SW480 (cell line): ENCODE measurements around the gene RBM15.
A peak's percentile ranks its signal among the peaks of the same experiment; 100 is the strongest.

Experiments used
- DNase-seq: peaks from one replicate; pipeline ENCODE4 v3.0.0-alpha.2; 2016; ENCODE audit warnings: low spot score

Gene RBM15

DNA sequence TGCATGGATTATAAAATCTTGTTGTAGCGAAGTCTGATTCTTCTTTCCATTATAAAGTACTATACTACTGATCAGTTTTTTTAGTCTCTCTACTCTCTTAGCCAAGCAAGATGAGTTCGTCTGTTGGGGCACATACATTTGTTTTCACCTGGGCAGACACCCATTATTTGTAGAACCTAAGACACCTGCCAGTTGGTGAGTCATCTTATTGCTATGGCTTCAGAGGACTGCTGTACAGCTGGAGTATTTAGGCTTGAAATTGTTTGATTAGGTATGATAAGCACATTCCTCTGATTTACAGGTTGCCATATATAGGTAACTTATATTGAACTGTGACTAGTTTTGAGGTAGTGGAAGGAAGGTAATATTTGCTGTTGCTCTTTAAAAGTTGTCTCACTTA is 17.2 kb downstream of the RBM15 start:
- peak; percentile 54 for DNase-seq

DNA sequence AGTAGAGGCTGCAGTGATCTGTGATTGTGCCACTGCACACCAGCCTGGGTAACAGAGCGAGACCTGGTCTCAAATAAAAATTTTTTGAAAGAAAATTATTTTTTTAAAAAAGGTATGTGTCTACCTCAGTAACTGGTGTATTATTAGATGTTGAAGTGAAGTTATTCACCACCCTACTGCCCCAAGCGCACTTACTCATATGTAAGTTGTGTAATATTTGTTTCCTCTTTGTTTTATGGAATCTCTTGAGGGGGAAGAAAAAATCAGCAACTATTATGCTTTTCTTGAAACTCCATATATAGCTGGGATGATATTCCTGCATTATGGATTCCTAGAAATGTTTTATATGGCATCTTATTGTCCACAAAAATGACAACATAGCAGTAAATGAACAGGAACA is 21.3 kb downstream of the RBM15 start:
- DNase-seq = no peak

DNA sequence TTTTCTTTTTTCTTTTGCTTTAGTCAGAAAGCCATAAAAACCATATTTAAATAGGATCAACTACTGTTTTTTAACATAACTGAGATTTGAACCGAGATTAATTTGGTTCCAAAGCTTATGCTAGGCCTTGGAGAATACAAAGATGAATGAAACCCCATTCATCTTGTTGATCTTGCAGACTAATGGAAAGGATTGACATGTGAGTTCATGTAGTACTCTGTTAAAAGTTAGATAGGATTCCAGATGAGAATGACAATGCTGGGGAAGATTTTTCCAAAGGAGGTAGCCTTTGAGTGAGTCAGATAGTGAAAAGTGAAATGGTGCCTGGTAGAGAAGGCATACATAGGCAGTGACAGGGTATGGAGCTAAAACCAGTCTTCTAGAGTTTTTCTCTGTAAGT is 22.7 kb downstream of the RBM15 start:
- DNase-seq = no peak

DNA sequence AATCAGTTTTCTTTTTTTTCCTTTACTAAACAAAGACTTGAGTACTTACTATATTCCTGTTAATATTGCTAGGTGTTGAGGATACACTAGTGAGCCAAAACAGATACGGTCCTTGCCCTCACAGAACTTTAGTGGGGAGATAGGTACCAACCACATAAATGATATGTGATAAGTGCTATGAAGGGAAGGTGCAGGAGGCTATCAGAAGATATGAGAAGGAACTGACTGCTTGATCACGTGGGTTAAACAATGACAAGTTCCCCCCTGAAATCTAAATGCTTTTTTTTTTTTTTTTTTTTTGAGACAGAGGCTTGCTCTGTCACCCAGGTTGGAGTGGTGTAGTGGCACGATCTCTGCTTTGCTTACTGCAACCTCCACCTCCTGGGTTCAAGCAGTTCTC is 25.0 kb downstream of the RBM15 start:
- DNase-seq = no peak

DNA sequence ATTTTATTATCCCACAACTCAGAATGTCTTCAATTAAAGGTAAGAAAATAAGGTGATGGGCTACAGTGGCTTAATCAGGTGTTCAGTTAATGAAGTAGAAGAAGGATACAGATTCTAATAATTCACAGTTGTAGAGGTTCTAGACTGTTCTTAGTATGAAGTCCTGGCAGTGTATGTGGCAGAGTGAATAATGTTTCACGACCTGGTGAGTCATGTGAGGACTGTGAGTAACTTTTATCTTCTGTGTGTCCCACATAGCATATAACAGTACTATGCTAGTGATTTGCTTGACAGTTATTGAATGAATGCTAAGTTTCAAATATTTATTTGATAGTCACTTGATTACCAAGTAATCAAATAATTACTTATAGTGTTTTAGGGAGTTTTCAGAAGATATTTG is 31.6 kb downstream of the RBM15 start:
- peak; percentile 12 for DNase-seq

DNA sequence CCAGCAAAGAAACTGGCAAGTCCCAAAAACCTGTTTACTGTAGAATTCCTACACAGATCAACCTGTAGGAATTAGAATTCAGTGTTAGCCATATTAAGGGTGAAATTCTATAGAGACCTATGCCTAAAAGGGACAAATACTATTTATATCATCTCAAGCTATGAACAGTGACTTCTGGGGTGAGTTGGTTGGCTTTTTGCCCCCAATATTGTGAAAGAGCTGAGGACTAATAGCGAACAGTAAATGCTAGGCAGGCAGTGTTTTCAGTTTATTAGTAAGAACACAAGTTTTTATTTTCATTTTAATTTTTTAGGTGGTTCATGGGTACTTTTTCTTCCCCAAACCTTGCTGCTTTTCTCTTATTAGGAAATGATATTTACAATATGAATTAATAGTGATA is 36.3 kb downstream of the RBM15 start:
- DNase-seq = no peak

DNA sequence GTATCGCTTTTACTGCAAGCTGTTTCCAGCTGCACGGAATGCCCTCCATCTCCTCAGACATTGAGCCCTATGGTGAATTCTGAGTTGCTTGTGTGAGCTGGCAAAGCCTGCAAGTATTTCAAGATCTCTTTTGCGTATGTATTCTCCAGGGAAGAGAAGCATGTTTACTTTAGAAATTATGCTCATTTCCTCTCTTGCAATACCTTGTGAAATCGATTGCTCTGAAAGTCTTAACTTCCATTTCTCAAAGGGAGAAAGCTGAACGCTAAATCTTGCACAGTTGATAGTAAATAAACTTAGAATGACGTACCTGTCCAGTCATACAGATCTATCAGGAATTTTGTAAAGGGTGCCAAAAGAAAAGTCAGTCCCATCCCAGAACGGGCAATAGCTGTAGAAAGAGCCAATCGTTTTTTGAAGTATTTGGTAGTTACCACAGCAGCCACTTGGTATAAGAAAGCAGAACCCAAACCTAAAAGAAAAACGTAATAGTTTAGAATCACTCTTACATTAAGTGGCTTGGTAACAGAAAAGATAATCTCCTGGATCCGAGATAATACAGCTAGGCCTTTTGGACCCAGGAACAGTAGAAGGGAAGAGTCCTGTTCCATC is 41.6 kb downstream of the RBM15 start:
- DNase-seq = no peak

DNA sequence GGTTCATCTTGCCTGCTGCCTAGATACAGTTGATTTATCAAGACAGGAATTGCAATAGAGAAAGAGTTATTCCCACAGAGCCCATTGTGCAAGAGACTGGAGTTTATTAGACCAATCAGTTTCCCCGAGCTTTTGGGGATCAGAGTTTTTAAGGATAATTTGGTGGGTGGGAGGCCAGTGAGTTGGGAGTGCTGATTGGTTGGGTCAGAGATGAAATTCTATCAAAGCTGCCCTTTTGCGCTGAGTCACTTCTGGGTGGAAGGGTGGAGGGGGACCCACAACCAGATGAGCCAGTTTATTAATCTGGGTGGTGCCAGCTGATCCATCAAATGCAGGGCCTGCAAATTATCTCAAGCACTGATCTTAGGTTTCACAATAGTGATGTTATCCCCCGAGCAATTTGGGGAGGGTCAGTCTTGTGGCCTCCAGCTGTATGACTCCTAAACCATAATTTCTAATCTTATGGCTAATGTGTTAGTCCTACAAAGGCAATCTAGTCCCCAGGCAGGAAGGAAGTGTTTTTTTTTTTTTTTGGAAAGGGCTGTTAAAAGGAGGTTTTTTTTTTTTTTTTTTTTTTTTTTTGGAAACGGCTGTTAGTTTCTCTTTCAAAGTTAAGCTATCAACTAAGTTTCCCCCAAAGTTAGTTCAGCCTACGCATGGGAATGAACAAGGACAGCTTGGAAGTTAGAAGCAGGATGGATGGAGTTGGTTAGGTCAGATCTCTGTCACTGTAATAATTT is 44.2 kb downstream of the RBM15 start:
- no peak for DNase-seq

DNA sequence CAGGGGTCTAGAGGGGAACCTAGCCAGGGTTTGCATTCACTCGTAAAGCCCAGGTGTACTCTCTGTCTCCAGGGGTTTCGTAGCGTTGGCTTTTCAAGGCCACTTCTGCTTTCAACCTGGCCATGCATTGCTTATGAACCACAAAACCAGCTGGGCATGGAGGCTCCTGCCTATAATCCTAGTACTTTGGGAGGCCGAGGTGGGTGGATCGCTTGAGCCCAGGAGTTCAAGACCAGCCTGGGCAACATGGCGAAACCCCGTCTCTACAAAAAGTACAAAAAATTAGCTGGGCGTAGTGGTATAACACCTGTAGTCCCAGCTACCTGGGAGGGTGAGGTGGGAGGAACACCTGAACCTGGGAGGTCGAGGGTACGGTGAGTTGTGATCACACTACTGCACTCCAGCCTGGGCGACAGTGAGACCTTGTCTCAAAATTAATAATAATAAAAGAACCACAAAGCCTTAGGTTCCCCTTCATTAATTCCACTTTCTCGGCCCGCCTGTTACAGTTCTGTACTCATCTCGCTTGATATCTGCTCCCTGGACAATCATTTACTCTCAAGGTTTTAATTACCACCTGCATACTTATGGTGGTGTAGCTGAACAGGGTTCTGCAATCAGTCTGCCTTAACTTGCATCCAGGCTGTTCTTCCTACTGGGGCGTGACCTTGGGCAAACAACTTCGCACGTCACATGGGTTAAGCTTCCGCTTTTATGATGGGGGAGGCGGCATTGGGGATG is 45.6 kb downstream of the RBM15 start:
- no peak for DNase-seq

DNA sequence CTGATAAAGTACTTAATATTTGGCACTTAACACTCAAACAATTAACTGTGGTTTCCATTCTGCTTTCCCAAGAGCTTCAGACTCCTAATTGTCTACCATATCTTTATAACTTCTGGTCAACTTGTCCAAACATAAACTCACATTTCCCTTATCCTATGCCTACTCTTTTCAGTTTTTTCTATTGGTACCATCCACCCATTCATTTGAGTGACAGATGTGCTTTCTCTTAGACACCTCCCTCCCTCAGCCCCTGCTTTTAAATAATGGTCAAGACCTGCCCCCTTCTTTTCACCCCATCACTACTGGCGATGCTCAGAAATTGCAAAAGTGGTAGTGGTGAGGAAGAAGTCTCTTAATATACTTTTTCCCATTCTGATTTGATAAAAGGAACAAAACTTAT is 46.2 kb downstream of the RBM15 start:
- DNase-seq = no peak

DNA sequence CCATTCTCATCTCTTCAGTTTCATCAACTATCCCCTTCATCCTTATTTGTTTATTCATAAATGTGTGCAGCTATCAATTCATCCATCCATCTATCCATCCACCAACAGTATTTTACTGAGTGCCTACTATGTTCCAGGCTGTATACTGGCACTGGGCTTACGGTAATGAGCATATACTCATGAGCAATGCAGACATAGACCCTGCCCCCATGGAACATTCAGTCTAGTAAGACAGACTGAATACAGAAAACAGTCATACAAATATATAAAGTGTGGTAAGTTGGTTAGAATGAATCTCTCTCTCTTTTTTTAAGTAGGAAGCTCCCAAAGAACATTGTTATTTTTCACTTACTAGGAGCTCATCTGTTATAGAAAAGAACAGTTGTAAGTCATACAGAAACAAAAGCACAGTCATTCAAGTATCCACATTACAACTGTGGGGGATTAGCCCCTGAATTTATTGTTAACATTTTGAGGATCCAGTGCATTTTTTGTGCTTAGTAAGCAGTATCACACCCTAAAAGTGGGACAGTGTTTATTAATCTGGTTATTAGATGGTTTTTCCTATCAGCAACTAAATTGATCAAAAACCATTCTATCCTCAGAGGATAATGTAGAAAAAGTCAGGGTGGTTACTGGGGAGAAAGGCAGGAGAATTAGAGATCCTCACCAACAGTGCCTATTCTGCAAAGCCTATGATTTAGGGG is 48.0 kb downstream of the RBM15 start:
- DNase-seq = no peak

DNA sequence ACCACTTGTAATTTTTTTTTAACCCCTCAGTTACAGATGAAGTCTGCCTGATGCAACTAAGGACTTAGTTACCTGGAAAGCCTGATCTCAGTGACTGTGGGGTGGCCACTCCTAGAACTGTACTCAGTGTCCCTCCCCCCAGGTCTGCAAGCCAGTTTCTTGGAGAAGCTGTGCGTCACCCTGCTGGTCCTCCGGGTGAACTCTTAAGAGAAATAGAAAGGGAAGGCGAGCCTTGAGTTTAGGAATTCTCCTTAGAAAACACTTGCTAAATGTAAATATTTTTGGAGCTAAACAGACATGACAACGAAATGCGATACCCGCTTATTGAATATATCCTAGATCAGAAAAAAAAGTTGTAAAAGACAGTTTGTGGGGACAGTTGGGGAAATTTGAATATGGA is 50.9 kb downstream of the RBM15 start:
- DNase-seq = peak; percentile 57

DNA sequence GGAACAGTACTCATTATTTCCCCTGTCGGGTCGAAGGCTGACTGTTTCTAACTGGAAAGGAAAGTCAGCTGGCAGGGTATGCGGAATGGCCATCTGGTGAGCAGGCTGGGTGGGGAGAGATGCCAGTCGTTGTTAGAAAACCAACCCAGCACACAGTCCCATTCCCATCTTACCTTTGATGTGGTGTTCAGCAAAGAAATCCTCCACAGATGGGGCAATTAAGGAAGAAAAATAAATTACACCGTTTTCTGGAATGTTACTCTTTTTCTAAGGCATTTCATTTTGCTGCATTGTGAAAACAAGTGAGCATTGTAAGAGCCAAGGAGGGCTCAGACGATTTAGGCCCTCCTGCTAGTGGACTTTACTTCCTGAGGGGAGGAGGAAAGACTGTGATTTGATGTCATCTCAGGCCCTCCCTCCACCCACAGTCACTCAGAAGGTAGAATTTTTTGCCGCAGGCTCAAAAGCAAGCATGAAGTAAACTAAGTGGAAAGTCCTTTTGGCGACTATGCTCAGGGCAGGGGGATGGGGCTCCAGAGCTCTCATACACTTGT is 51.6 kb downstream of the RBM15 start, which contains the start of gene SLC16A4:
TSS of gene SLC16A4 (minus strand) at position 335 of the 554 bp plus-strand sequence. CDS start 1,703 bp downstream, outside the sequence.
- peak; percentile 85 for DNase-seq

DNA sequence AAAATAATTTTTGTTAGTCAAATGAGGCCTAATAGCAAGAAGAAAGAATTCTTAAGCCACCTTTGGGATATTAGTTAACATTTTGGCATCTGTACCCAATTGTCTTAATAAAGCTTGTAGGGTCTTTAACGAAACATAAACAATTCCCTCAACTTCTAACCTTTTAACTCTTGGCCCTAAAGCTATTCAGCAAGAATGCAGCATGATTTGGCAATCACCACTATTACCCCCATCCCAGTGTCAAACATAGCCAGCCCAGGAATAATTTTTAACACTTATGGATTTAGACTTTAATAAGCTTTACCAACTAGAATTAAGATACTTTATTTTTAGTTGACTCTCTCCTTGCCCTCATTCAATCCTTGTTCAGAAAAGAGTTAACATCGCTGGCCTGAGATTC is 54.1 kb downstream of the RBM15 start:
- DNase-seq = no peak

DNA sequence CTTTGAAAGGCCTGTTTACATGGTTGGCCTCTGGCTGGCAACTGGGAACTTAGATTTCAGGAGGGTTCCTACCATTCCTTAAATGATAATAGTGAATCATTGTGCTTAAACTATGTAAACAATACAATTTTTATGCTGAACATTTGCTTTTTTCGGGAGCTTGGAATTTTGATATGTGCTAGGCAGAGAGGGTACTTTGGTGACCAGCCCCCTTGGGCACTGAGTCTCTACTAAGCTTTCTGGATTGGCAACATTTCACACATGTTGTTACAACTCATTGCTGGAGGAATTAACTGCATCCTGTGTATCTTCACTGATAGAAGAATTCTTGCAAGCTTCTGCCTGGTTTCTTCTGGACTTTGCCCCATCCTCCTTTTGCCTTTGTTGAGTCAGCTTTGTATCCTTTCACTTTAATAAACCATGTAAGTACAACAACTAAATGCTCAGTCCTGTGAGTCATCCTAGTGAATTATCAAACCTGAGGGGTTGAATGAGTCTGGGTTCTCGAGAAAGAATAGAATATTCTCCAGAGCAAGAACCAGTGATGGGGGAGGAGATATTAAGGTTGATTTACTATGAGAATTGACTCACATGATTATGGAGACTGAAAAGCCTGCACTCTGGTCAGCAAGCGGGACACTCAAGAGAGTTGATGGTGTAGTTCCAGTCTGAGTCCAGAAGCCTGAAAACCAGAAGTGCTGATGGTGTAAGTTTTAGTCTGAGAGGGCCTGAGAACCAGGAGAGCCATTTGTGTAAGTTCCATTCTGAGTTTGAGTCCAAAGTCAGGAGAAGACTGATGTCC is 54.7 kb downstream of the RBM15 start:
- DNase-seq = peak; percentile 64

DNA sequence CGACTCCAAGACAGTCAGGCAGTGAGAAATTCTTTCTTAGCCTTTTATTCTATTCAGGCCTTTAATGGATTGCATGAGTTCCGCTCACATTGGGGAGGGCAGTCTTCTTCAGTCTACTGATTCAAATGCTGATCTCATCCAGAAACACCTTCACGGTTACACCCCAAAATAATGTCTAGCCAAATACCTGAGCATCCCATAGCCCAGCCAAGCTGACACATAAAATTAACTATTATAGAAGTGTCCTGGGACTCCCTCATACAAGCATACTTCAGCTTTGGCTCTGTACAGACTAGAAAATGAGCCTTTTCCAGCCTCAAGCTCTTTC is 55.3 kb downstream of the RBM15 start:
- DNase-seq = no peak
